ENCODE results near the gene ZBTB17. TPM values are rescaled to one million over a fixed set of nuclear protein-coding genes. Genes with fewer than 3 reads are reported as not detected.
A peak's percentile ranks its signal among the peaks of the same experiment; 100 is the strongest.

Gene ZBTB17
- total RNA-seq, 1 donor from 2014 or later, result 19.5 TPM

- Histone ChIP-seq H3K27ac (no peak overlapping the region), H3K36me3 (no peaks in the 10 kb centered on the region), H2AFZ (replicated peaks) (no peak overlapping the region), H3K4me3 (no peak overlapping the region), H4K20me1 (ENCODE audit: low read depth) (no peaks in the 10 kb centered on the region), H3F3A (ENCODE audit: low read depth) (no peaks in the 10 kb centered on the region), H3K27me3 (peaks cover 1% of the 10 kb centered on the region), H3K9me3 (ENCODE audit: low read depth) (no peaks in the 10 kb centered on the region), H3K9ac (no peak overlapping the region), H3K79me2 (ENCODE audit: low read depth) (no peaks in the 10 kb centered on the region), H3K4me1 (no peaks in the 10 kb centered on the region), H3K4me2 (no peak overlapping the region)
- H3K4me1 Mint-ChIP-seq, result peaks cover 9% of the 10 kb centered on the region
- no peak for TF ChIP-seq EZH2 (IDR thresholded peaks at IDR 0.05)
- no peak for TF ChIP-seq EZH2phosphoT487 (IDR thresholded peaks at IDR 0.05)
- no peak for TF ChIP-seq CTCF (IDR thresholded peaks at IDR 0.05)
- H3K4me3 Mint-ChIP-seq, result no peak overlapping the region
- H3K36me3 Mint-ChIP-seq, result no peaks in the 10 kb centered on the region
- H3K27ac Mint-ChIP-seq, result peak overlapping the region; percentile 85
- DNase-seq (ENCODE audit: low spot score), result no peak
- no peaks in the 10 kb centered on the region for H3K9me3 Mint-ChIP-seq
- peaks cover 10% of the 10 kb centered on the region for H3K27me3 Mint-ChIP-seq (ENCODE audit: insufficient read depth, low read depth)
These were observed 16.9 kb upstream of the ZBTB17 start for GRCh38 chr1:15992582-15993500.

GRCh38 chr1:15992187-15992553, 16.3 kb upstream of the ZBTB17 start:
- Histone ChIP-seq H3F3A (ENCODE audit: low read depth) (no peaks in the 10 kb centered on the region), H3K9me3 (ENCODE audit: low read depth) (no peaks in the 10 kb centered on the region), H3K4me2 (no peak overlapping the region), H4K20me1 (ENCODE audit: low read depth) (no peaks in the 10 kb centered on the region), H3K4me1 (no peaks in the 10 kb centered on the region), H3K4me3 (no peak overlapping the region), H3K36me3 (no peaks in the 10 kb centered on the region), H3K27ac (no peak overlapping the region), H3K9ac (no peak overlapping the region), H3K27me3 (no peaks in the 10 kb centered on the region), H2AFZ (replicated peaks) (no peak overlapping the region), H3K79me2 (ENCODE audit: low read depth) (no peaks in the 10 kb centered on the region)
- peaks cover 9% of the 10 kb centered on the region for H3K4me1 Mint-ChIP-seq
- TF ChIP-seq EZH2 (IDR thresholded peaks at IDR 0.05), result no peak
- no peak for TF ChIP-seq EZH2phosphoT487 (IDR thresholded peaks at IDR 0.05)
- no peak for TF ChIP-seq CTCF (IDR thresholded peaks at IDR 0.05)
- peaks cover 14% of the 10 kb centered on the region for H3K27me3 Mint-ChIP-seq (ENCODE audit: insufficient read depth, low read depth)
- H3K27ac Mint-ChIP-seq, result peak overlapping the region; percentile 85
- no peak for DNase-seq (ENCODE audit: low spot score)
- H3K9me3 Mint-ChIP-seq, result no peaks in the 10 kb centered on the region
- H3K36me3 Mint-ChIP-seq, result no peaks in the 10 kb centered on the region
- no peak overlapping the region for H3K4me3 Mint-ChIP-seq

GRCh38 chr1:15991427-15992186, 15.7 kb upstream of the ZBTB17 start:
- peaks cover 12% of the 10 kb centered on the region for H3K27me3 Mint-ChIP-seq (ENCODE audit: insufficient read depth, low read depth)
- no peaks in the 10 kb centered on the region for H3K36me3 Mint-ChIP-seq
- no peaks in the 10 kb centered on the region for H3K36me3 ChIP-seq
- no peak overlapping the region for H3K9ac ChIP-seq
- H3K27ac Mint-ChIP-seq, result no peak overlapping the region
- TF ChIP-seq CTCF (IDR thresholded peaks at IDR 0.05), result no peak
- no peak for TF ChIP-seq EZH2 (IDR thresholded peaks at IDR 0.05)
- TF ChIP-seq EZH2phosphoT487 (IDR thresholded peaks at IDR 0.05), result no peak
- H3K27me3 ChIP-seq, result no peaks in the 10 kb centered on the region
- H4K20me1 ChIP-seq (ENCODE audit: low read depth), result no peaks in the 10 kb centered on the region
- no peak overlapping the region for H2AFZ ChIP-seq (replicated peaks)
- peaks cover 9% of the 10 kb centered on the region for H3K4me1 Mint-ChIP-seq
- H3K9me3 Mint-ChIP-seq, result no peaks in the 10 kb centered on the region
- no peak overlapping the region for H3K4me3 Mint-ChIP-seq
- no peaks in the 10 kb centered on the region for H3F3A ChIP-seq (ENCODE audit: low read depth)
- H3K27ac ChIP-seq, result no peak overlapping the region
- no peak overlapping the region for H3K4me2 ChIP-seq
- DNase-seq (ENCODE audit: low spot score), result no peak
- no peaks in the 10 kb centered on the region for H3K4me1 ChIP-seq
- H3K9me3 ChIP-seq (ENCODE audit: low read depth), result no peaks in the 10 kb centered on the region
- H3K79me2 ChIP-seq (ENCODE audit: low read depth), result no peaks in the 10 kb centered on the region
- no peak overlapping the region for H3K4me3 ChIP-seq

Measured in neural progenitor cell (in vitro differentiated cells).